ENCODE results near the gene HPCAL1.

DNA sequence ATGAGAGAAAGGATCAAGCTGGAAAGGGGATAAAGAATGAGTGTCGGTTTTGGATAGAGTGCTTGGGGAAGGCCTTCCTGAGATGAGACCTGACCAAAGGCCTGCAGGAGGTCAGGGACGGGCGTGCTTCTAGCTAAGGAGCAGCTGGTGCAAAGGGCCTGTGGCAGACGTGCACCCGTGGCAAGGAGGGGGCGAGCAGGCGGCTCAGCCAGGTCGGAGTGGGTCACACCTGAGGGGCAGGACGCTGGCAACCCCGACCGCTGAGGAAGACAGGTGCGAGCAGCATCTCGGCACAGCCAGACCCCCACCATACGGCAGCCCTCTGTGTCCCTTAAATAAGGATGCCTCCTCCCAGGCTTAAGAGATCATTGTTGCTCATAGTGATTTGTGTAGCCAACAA, 97.3 kb downstream of the HPCAL1 start:
- no peak for TF ChIP-seq CTCF (IDR thresholded peaks at IDR 0.05)
- TF ChIP-seq POLR2A (IDR thresholded peaks at IDR 0.05): no peak
